HG03175 (cell line): ENCODE measurements around the gene UBC.

ENCODE experiments used
- ATAC-seq: cut with Tn5 transposase; IDR thresholded peaks from one replicate; pipeline ENCODE4 v1.9.1; 2021; ENCODE audit warnings: mild to moderate bottlenecking, moderate library complexity; ENCODE audit not compliant: unreplicated experiment

UBC gene

DNA sequence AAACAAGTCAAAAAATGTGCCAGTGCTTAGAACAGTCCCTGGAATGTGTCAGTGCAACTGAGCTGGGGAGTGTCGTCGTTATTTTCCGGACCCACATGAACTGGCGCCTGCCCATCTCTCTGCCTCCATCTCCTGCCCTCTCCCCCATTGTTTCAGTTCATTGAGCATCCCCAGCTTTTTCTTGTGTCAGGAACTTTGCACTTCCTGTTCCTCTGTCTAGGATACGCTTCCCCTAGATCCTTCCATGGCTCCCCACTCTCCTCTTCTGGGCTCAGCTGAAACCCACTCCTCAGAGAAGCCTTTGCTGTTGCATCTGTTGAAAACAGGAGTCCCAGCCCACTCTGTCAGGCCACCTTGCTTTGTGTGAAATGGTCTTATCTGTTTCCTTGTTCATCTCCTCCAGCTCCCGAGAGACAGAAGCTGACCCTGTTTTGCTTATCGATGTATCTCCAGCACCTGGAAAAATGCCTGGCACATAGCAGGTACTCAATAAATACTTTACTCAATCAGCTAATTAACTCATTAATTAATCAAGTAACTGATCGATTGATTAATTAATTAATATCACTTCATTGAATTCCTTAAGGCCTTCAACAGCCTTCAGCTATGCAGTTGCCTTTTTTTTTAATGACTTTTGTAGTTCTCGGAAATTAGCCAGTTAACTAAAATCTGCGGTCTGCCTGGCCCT lies 48.1 kb downstream of the UBC start:
- no peak for ATAC-seq

DNA sequence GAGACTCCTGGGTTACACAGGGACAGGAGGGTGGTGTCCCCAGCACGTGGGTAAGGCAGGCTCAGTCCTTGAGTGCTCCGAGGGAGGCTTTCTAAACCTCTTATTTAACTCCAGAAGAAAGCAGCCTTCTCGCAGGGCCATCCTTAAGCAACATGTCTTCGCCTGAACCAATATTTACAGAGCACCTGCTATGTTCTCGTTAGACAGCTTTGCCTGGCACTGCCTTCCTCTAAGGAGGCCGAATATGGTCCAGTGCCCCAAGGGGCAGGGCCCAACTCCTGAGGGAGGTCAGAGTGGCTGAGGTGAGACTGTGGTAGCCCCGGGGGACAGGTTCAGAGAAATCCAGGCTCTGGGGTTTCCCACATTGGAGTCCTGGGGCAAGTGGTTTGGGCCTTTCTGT lies 48.7 kb downstream of the UBC start:
- no peak for ATAC-seq

GRCh38 chr12:124864326-124864752 lies 50.1 kb downstream of the UBC start:
- no peak for ATAC-seq

- ATAC-seq, result peak; percentile 73
Measured at GRCh38 chr12:124863416-124864325, 50.8 kb downstream of the UBC start, which contains the start of gene SCARB1. Gene SCARB1, minus strand, starts transcription at chr12:124863864. Its CDS starts 144 bp downstream, at chr12:124863720.

DNA sequence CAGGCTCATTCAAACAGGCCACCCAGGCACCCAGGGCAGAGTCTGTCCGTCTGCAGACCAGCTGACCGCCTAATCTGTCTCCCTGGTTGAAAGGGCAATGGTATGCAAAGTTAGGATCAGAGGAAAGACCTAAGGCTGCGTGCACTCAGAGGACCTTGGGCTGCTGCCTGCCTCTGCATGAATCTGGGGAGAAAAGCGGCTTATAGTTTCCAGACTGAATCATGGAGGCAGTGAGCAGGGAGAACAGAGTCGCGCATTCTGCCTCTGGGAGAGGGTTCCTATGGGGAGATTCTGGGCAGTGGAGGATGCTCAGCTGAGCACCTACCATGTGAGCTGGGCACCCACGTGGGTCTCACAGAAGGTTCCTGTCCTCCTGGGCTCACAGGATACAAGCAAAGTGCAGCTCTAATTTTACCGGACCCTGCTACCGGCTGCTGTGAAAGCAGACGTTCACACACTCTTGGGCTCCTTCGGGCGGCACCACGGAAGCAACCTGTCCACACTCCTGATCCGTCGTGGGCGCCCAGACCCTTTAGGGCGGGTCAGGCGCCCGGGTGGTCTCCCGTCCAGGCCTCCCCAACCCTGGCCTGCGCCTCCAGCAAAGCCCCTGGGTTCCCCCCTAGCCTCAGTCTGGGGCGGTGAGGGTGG lies 51.6 kb downstream of the UBC start:
- peak; percentile 31 for ATAC-seq

DNA sequence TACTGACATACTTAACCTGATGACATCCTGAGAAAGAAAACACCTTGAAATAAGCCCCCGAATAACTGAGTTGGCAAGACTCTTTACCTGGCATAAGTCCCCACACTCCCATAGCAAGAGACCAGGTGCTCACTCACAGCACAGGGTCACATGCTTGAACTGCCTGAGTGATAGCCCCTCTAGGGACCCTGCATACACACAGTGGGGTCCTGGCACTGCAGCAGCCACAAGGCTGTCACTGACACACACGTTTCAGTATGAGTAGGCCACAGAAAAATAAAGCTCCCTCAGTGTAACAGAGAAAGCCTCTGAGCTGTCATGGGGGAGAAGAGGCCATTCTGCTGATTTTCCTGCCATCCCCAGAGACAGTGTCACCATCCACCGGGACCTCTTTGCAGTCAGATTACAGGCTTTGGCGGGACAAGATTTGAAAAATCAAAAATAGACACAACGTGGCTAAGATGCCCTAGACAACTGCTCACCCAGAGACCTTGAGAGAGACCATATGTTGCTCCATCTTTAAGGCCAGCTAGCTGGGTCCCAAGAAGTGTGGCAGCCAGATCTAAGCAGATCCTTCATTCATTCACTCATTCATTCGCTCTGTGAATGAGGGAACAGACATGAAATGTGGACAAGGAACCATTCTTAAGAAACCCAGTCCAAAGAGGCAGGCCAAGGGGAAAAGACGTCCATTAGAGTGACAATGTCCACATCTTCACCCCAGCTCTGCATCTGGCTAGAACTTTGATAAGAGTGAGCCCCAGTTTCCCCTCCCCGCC lies 52.4 kb downstream of the UBC start:
- no peak for ATAC-seq
